HG03064 (cell line): ENCODE data around the gene MN1.

Experiments
- ATAC-seq: cut with Tn5 transposase; IDR thresholded peaks from one replicate; pipeline ENCODE4 v1.9.1; 2021; ENCODE audit warnings: low read depth; ENCODE audit not compliant: unreplicated experiment

Gene MN1

GRCh38 chr22:27801616-27802345 is at the start of gene MN1:
TSS of gene MN1 (minus strand) at chr22:27801756. CDS start at chr22:27800543, 1,213 bp downstream.
- ATAC-seq = no peak

GRCh38 chr22:27850000-27850521 is 48.5 kb upstream of the MN1 start:
- ATAC-seq = no peak

GRCh38 chr22:27848005-27848404 is 46.4 kb upstream of the MN1 start:
- ATAC-seq = no peak

- ATAC-seq = no peak
Measured at GRCh38 chr22:27846910-27847309, 45.4 kb upstream of the MN1 start.

- ATAC-seq = no peak
Measured at GRCh38 chr22:27846248-27846757, 44.7 kb upstream of the MN1 start.

GRCh38 chr22:27845644-27846043 is 44.1 kb upstream of the MN1 start:
- ATAC-seq = no peak

- ATAC-seq = no peak
Measured at GRCh38 chr22:27844656-27845591, 43.4 kb upstream of the MN1 start.

- no peak for ATAC-seq
Measured at GRCh38 chr22:27844256-27844655, 42.7 kb upstream of the MN1 start.

- ATAC-seq = no peak
Measured at GRCh38 chr22:27843441-27843840, 41.9 kb upstream of the MN1 start.

GRCh38 chr22:27842669-27843431 is 41.3 kb upstream of the MN1 start:
- no peak for ATAC-seq

GRCh38 chr22:27842201-27842600 is 40.6 kb upstream of the MN1 start:
- no peak for ATAC-seq

GRCh38 chr22:27840436-27840835 is 38.9 kb upstream of the MN1 start:
- ATAC-seq = no peak

- ATAC-seq = no peak
Measured at GRCh38 chr22:27839057-27839660, 37.6 kb upstream of the MN1 start.

- no peak for ATAC-seq
Measured at GRCh38 chr22:27836181-27836580, 34.6 kb upstream of the MN1 start.

GRCh38 chr22:27835446-27835845 is 33.9 kb upstream of the MN1 start:
- ATAC-seq = no peak

GRCh38 chr22:27834364-27835185 is 33.0 kb upstream of the MN1 start:
- no peak for ATAC-seq

- ATAC-seq = no peak
Measured at GRCh38 chr22:27833803-27834202, 32.2 kb upstream of the MN1 start.

- no peak for ATAC-seq
Measured at GRCh38 chr22:27832606-27833005, 31.1 kb upstream of the MN1 start.

- no peak for ATAC-seq
Measured at GRCh38 chr22:27829620-27830019, 28.1 kb upstream of the MN1 start.
